ENCODE data around the gene TRIP4.

The TRIP4 gene

DNA sequence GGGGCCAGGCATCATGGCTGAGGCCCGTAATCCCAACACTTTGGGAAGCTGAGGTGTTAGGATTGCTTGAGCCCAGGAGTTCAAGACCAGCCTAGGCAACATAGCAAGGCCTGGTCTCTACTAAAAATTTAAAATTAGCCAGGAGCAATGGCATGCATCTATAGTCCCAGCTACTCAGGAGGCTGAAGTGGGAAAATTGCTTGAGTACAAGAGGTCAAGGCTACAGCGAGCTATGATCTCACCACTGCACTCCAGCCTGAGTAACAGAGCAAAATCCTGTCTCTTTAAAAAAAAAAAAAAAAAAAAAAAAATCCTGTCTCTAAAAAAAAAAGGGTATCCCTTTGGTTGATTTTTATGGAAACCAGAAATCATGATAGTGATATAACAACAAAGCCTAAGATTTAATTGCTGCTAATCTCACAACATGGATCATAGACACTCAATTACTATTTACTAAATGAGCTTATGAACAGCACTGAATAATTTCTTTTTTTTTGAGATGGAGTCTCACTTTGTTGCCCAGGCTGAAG is 18.5 kb upstream of the TRIP4 start:
- TF ChIP-seq CTCF (IDR thresholded peaks at IDR 0.05), result no peak

DNA sequence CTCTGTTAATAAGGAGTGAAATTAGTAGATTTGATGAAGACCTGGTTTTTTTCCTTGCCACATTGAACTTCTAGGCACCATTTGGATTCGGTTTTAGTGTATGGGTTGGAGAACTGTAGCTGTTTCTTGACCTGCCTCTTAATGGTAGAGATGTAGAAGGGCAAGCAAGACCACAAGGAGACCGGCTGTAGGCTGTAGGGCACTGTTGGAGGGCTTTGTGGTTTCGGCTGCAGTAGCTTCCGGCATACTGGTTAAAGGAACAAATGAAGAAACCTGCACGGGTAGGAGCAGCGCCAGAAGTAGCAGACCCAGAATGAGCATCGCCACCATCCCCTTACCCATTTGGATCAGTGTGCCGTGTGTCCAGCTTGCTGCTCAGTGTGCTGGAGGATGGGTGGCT is 14.3 kb upstream of the TRIP4 start:
- TF ChIP-seq CTCF (IDR thresholded peaks at IDR 0.05), result no peak

DNA sequence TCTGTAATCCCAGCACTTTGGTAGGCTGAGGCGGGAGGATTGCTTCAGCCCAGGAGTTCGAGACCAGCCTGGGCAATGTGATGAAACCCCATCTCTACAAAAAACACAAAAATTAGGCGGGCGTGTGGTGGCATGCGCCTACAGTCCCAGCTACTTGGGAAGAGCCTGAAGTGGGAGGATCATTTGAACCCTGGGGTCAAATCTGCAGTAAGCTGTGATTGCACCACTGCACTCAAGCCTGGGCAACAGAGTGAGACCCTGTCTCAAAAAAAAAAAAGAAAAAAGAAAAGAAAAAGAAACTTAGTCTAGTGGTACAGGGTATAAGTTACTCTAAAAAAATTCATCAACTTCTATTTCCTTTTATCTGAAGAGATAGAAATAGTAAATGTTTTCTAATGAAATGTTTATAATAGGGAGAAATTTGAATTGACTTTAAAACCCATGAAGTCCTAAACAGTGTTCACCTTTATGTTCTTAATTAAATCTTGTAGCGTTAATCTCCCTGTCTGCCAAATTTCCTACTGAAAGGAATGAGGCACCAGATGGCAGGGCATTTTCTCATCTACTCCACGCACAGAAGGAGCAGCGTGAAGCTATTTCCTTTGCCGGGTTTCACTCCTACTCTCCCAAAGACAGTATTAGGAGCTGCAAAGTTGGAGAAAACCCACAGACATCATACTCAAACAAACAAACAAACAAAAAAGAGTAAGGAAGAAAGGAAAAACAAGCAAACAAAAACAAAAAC is 8.2 kb upstream of the TRIP4 start:
- no peak for TF ChIP-seq CTCF (IDR thresholded peaks at IDR 0.05)

DNA sequence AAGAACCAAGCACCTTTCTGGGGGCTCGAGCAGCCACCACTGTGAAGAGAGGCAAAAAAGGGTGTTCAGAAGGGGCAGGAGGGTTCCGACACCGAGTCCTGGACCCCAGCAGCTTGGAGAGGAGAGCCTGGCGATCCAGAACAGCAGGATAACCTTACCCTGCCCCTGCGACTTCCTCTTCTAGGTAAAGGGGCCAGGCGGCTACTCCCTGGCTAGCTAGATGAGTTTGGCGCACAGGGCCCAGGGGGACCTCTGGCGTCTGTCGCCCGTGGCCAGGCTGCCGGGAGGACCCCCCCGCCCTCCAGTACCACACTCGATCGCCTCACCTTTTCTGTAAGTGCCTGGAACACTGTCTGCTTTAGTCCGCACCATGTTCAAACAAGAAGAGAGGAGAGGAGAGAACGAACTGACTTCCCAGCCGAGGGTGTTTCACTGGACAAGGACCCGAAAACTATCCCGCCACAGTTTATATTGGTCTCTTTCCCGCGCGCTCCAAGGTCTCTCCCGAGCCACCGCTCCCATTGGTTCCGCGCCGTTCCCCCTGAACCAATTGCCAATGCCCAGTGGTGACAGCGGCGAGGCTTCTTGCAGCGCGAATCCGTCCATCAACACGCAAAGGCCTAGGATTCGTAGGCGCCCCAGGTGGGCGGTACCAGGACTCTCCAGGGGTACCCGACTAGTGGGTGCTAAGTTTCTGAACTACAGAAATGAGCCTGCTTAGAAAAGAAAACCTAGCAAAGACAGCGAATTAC is 6.5 kb upstream of the TRIP4 start, which contains the start of gene PCLAF:
PCLAF (minus strand) TSS at position 442 of the 752 bp plus-strand sequence; CDS start at position 372, 70 bp downstream.
- TF ChIP-seq CTCF (IDR thresholded peaks at IDR 0.05), result no peak

DNA sequence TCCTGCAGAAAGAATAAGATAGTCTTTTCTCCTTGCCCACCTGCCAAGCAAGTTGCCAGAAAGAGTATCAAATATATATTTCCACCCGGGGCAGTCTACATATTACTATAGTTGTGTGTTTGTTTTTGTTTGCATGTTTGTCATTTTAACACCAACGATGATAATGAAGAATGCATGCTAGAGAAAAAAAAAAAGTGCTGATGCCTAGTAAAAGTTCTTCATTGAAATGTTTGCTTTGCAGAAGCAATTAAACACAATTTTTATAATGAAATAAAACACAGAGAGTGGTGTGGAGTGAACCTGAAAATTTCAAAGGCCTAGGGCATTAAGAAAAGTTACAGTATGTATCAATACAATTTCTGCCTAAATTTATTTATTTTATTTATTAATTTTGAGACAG is 3.9 kb upstream of the TRIP4 start:
- TF ChIP-seq CTCF (IDR thresholded peaks at IDR 0.05), result no peak

GRCh38 chr15:64386291-64386690 is 1.3 kb upstream of the TRIP4 start:
- no peak for TF ChIP-seq CTCF (IDR thresholded peaks at IDR 0.05)

GRCh38 chr15:64389036-64389435 is 1.4 kb downstream of the TRIP4 start:
- no peak for TF ChIP-seq CTCF (IDR thresholded peaks at IDR 0.05)
